HL-60 (cell line): ENCODE results near the gene MRPS2.

Experiments used
- DNase-seq, 2 experiments: peaks; one replicate each; pipeline ENCODE4 v3.0.0-alpha.2; 2010 to 2020; ENCODE audit warnings: low read depth in 1 of 2, low spot score in 1 of 2
- H3K27ac ChIP-seq: fragments of 250-450 bp; sonication (Bioruptor Pico); replicated peaks from 2 replicates; pipeline ENCODE4 v1.5.1; 2020; ENCODE audit warnings: mild to moderate bottlenecking, moderate library complexity
- H3K27me3 ChIP-seq: fragments of 250-450 bp; sonication (Bioruptor Pico); 2 replicates; pipeline ENCODE4 v1.5.1; 2021; ENCODE audit warnings: mild to moderate bottlenecking, moderate library complexity; ENCODE audit not compliant: insufficient read depth, poor library complexity, severe bottlenecking
- H3K4me3 ChIP-seq: replicated peaks from 2 replicates; pipeline ENCODE4 v1.5.1; 2011; ENCODE audit warnings: mild to moderate bottlenecking, control low read depth, low read length; ENCODE audit not compliant: insufficient read depth
- GABPA ChIP-seq: IDR thresholded peaks from 2 replicates; pipeline ENCODE4 v1.6.1; 2012; ENCODE audit warnings: low read depth
- POLR2AphosphoS5 ChIP-seq: IDR thresholded peaks from 2 replicates; pipeline ENCODE4 v1.6.1; 2012; ENCODE audit warnings: low read depth
- SPI1 ChIP-seq: IDR thresholded peaks from 2 replicates; pipeline ENCODE4 v1.6.1; 2012; ENCODE audit warnings: low read depth, mild to moderate bottlenecking, borderline replicate concordance
- TF ChIP-seq, protein P1 (sequence below): IDR thresholded peaks from one replicate; pipeline ENCODE4 v1.5.1; 2011; ENCODE audit warnings: low read length, control low read depth, inconsistent platforms; ENCODE audit not compliant: insufficient read depth
- TF ChIP-seq, protein P2 (sequence below): IDR thresholded peaks from 2 replicates; pipeline ENCODE4 v1.6.1; 2012; ENCODE audit warnings: low read depth; ENCODE audit not compliant: insufficient replicate concordance

MRPS2 gene

DNA sequence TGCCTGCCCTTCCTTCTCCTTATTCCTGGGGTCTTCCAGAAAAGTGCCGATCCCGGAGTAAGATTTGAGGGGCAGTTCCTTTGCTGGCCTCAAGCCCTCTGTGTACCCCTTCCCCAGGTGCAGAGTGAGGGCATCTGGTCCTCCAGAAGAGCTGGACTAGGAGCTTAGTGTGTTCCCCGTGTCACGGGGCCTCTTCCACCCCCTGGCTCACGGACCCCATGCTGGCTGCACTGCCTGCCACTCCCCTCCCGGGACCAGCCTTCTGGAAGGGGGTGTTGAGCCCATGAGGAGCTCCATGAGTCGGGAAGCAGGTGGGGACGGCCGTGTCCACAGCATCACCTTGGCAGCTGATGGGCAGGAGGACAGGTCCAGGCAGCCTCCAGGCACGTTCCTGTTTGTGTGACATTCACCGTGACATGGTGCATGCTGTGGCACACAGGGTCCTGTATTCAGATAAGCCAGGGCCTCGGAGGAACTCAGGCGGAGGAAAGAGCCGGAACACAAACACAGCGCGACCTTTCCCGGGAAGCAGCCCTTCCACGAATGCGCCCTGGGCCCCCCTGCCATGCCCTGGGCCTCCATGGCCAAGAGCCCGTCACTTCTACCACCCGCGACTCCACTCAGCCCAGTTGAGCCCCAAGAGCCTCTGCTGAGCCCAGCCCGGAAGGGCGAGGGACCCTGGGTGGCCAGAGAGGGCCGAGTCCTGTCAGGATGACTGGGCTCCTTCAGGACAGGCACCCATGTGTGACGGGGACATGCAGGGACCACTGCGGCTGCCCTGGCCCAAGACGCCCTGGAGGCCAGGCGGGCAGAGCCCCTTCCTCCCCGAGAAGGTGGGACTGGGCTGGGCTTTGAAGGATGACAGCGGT lies 14.8 kb downstream of the MRPS2 start:
- DNase-seq: no peak
- Histone ChIP-seq H3K4me3 (no peak overlapping the region), H3K27me3 (no peaks in the 10 kb centered on the region), H3K27ac (no peak overlapping the region)
- TF ChIP-seq GABPA (no peak), POLR2AphosphoS5 (no peak), SPI1 (no peak)
- TF ChIP-seq, protein P1, sequence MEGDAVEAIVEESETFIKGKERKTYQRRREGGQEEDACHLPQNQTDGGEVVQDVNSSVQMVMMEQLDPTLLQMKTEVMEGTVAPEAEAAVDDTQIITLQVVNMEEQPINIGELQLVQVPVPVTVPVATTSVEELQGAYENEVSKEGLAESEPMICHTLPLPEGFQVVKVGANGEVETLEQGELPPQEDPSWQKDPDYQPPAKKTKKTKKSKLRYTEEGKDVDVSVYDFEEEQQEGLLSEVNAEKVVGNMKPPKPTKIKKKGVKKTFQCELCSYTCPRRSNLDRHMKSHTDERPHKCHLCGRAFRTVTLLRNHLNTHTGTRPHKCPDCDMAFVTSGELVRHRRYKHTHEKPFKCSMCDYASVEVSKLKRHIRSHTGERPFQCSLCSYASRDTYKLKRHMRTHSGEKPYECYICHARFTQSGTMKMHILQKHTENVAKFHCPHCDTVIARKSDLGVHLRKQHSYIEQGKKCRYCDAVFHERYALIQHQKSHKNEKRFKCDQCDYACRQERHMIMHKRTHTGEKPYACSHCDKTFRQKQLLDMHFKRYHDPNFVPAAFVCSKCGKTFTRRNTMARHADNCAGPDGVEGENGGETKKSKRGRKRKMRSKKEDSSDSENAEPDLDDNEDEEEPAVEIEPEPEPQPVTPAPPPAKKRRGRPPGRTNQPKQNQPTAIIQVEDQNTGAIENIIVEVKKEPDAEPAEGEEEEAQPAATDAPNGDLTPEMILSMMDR: no peak
- TF ChIP-seq, protein P2, sequence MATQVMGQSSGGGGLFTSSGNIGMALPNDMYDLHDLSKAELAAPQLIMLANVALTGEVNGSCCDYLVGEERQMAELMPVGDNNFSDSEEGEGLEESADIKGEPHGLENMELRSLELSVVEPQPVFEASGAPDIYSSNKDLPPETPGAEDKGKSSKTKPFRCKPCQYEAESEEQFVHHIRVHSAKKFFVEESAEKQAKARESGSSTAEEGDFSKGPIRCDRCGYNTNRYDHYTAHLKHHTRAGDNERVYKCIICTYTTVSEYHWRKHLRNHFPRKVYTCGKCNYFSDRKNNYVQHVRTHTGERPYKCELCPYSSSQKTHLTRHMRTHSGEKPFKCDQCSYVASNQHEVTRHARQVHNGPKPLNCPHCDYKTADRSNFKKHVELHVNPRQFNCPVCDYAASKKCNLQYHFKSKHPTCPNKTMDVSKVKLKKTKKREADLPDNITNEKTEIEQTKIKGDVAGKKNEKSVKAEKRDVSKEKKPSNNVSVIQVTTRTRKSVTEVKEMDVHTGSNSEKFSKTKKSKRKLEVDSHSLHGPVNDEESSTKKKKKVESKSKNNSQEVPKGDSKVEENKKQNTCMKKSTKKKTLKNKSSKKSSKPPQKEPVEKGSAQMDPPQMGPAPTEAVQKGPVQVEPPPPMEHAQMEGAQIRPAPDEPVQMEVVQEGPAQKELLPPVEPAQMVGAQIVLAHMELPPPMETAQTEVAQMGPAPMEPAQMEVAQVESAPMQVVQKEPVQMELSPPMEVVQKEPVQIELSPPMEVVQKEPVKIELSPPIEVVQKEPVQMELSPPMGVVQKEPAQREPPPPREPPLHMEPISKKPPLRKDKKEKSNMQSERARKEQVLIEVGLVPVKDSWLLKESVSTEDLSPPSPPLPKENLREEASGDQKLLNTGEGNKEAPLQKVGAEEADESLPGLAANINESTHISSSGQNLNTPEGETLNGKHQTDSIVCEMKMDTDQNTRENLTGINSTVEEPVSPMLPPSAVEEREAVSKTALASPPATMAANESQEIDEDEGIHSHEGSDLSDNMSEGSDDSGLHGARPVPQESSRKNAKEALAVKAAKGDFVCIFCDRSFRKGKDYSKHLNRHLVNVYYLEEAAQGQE: no peak

DNA sequence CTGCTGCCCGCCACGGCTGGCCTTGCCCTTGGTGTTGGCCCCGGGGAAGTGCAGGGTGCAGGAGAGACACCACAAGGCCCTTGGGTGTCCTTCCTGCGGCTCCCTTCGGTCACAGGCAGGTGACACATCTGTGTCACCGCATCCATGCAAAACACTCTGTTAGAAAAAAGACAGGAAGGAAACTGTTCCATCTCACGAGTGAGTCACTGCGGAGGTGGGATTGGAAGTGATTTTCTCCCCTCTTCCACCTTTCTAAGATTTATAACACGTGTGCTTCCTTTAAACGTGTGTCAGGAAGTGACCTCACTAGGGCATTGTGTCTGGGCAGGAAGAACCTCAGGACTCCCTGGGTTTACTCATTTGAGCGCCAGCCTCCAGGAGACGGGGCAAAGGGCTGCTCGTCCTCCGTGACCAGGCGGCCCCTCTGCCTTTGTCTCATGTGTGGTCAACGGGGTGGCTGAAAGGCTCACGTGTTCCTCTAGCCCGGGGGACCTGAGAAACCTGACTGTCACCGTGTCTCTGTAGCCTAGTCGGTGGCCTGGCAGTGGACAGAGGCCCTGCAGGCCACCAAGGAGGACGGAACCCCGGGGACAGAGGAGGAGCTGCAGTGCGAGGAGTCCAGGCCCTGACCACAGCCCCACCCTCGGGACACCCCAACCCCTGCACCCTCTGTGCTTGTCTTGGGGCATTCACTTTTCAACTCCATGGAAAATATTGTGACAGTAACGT lies 15.8 kb downstream of the MRPS2 start:
- H3K27ac ChIP-seq: no peak overlapping the region
- H3K27me3 ChIP-seq: no peaks in the 10 kb centered on the region
- no peak for DNase-seq
- TF ChIP-seq, protein P2: no peak
- TF ChIP-seq, protein P1: no peak
- TF ChIP-seq SPI1 (no peak), POLR2AphosphoS5 (no peak), GABPA (no peak)
- no peak overlapping the region for H3K4me3 ChIP-seq

DNA sequence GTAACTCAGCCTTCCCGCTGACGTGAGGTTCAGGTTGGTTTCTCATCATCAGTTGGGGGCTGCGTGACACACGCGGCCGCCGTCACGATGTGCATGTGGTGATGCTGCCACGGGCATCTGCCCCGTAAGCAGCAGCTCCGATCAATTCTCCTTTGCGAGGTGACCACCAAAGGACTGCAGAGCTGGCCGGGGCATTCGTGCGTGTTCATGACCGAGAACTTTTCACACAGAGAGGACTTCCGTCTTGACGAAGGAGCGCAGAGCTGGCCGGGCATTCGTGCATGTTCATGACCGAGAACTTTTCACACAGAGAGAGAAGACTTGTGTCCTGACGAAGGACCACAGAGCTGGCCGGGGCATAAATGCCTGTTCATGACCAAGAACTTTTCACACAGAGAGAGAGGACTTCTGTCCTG lies 16.9 kb downstream of the MRPS2 start:
- TF ChIP-seq SPI1 (no peak), POLR2AphosphoS5 (no peak), GABPA (no peak)
- TF ChIP-seq, protein P2: no peak
- TF ChIP-seq, protein P1: no peak
- no peak for DNase-seq
- Histone ChIP-seq H3K27ac (no peak overlapping the region), H3K27me3 (peaks cover 2% of the 10 kb centered on the region), H3K4me3 (no peak overlapping the region)
